Measurements from ENCODE around the gene C5AR2. TPM values are rescaled to one million over a fixed set of nuclear protein-coding genes. Genes with fewer than 3 reads are reported as not detected.

C5AR2 gene
- total RNA-seq, 1 experiment from 2014 or later: not detected

DNA sequence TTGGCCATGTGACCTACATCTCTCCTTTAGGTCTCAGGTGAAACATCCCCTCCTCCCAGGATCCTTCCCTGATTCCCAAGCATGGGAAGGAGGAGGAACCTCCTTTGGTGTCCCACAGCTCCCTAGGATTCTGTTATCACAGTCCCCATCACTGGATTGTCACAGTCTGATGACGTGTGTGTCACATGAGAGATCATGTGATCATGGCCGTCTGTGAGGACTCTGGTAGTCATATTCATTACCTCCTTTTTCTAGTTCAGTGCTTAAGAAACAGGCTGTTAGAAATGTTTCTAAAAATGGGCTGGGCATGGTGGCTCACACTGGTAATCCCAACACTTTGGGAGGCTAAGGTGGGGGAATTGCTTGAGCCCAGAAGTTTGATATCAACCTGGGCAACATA lies 20.1 kb downstream of the C5AR2 start:
- intact Hi-C loops (cut with micrococcal nuclease; ENCODE audit: unreplicated experiment): no loop called here
- POLR2A ChIA-PET (ENCODE audit: low non-redundant PET): no interaction called here

DNA sequence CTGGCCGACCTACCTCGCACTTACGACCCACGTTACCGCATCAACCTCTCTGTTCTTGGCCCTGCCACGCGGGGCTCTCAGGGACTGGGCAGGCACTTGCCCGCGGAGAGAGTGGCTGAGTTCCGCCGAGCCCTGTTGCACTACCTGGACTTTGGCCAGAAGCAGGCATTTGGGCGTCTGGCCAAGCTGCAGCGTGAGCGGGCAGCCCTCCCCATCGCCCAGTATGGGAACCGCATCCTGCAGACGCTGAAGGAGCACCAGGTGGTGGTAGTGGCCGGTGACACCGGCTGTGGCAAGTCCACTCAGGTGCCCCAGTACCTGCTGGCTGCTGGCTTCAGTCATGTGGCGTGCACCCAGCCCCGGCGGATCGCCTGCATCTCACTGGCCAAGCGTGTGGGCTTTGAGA lies 21.3 kb downstream of the C5AR2 start:
- Histone ChIP-seq H3K4me1 (ENCODE audit: insufficient read depth, low read length, poor library complexity, severe bottlenecking) (peaks cover 8% of the 10 kb centered on the region), H3K27me3 (replicated peaks; ENCODE audit: insufficient read depth, low read depth, low read length, poor library complexity) (no peaks in the 10 kb centered on the region), H3K4me3 (ENCODE audit: low read depth, low read length, poor library complexity, severe bottlenecking) (no peak overlapping the region), H3K36me3 (ENCODE audit: insufficient read depth, low read length, poor library complexity, severe bottlenecking) (peaks cover 55% of the 10 kb centered on the region), H3K27ac (ENCODE audit: low read depth, low read length, poor library complexity, severe bottlenecking) (no peak overlapping the region), H3K9me3 (ENCODE audit: low read depth, low read length, poor library complexity, severe bottlenecking) (no peaks in the 10 kb centered on the region)
- intact Hi-C loops (cut with micrococcal nuclease; ENCODE audit: unreplicated experiment): no loop called here
- TF ChIP-seq, protein P1, sequence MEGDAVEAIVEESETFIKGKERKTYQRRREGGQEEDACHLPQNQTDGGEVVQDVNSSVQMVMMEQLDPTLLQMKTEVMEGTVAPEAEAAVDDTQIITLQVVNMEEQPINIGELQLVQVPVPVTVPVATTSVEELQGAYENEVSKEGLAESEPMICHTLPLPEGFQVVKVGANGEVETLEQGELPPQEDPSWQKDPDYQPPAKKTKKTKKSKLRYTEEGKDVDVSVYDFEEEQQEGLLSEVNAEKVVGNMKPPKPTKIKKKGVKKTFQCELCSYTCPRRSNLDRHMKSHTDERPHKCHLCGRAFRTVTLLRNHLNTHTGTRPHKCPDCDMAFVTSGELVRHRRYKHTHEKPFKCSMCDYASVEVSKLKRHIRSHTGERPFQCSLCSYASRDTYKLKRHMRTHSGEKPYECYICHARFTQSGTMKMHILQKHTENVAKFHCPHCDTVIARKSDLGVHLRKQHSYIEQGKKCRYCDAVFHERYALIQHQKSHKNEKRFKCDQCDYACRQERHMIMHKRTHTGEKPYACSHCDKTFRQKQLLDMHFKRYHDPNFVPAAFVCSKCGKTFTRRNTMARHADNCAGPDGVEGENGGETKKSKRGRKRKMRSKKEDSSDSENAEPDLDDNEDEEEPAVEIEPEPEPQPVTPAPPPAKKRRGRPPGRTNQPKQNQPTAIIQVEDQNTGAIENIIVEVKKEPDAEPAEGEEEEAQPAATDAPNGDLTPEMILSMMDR (conservative IDR thresholded peaks at IDR 0.05; ENCODE audit: low read depth, low read length): no peak
- TF ChIP-seq EZH2 (IDR thresholded peaks at IDR 0.05; ENCODE audit: borderline replicate concordance, low read depth, low read length, poor library complexity, severe bottlenecking): no peak
- ChIA-PET CTCF (no interaction called here), POLR2A (ENCODE audit: low non-redundant PET) (no interaction called here)
- no peak for DNase-seq (ENCODE audit: low spot score)
- no TSS peak for BruUV-seq (replicated peaks)

More for the DNA sequence above, 20.1 kb downstream of the C5AR2 start:
- Histone ChIP-seq H3K36me3 (ENCODE audit: insufficient read depth, low read length, poor library complexity, severe bottlenecking) (peaks cover 42% of the 10 kb centered on the region), H3K4me1 (ENCODE audit: insufficient read depth, low read length, poor library complexity, severe bottlenecking) (peaks cover 8% of the 10 kb centered on the region), H3K4me3 (ENCODE audit: low read depth, low read length, poor library complexity, severe bottlenecking) (no peak overlapping the region), H3K27ac (ENCODE audit: low read depth, low read length, poor library complexity, severe bottlenecking) (no peak overlapping the region), H3K9me3 (ENCODE audit: low read depth, low read length, poor library complexity, severe bottlenecking) (no peaks in the 10 kb centered on the region), H3K27me3 (replicated peaks; ENCODE audit: insufficient read depth, low read depth, low read length, poor library complexity) (no peaks in the 10 kb centered on the region)
- no peak for DNase-seq (ENCODE audit: low spot score)
- CTCF ChIA-PET: interaction anchor here (1.0 kb wide), 1 partner anchor 56 kb away, joined by 5 read pairs; no protein-coding TSS in a partner anchor
- TF ChIP-seq, protein P1 (conservative IDR thresholded peaks at IDR 0.05; ENCODE audit: low read depth, low read length): no peak
- TF ChIP-seq EZH2 (IDR thresholded peaks at IDR 0.05; ENCODE audit: borderline replicate concordance, low read depth, low read length, poor library complexity, severe bottlenecking): no peak
- no TSS peak for BruUV-seq (replicated peaks)

DNA sequence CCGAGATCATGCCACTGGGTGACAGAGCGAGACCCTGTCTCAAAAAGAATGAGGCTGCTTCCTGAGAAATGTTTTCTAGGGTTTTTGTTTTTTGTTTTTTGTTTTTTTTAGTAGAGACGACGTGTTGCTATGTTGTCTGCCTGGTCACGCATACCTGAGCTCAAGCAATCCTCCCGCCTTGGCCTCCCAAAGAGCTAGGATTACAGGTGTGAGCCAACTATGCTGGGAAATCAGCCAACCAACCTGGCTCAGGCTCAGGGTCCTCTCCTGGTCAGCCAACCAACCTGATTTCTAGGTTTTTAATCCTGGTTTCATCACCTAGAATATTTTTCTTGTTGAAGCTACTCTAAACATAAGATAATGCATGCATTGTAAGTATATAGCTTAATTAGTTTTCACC lies 24.9 kb downstream of the C5AR2 start:
- POLR2A ChIA-PET (ENCODE audit: low non-redundant PET): interaction anchor here (0.7 kb wide), 1 partner anchor 8 kb away, joined by 4 read pairs; the partner anchor contains the start of gene DHX34
- DNase-seq (ENCODE audit: low spot score): no peak

More for the DNA sequence above, 24.9 kb downstream of the C5AR2 start:
- H3K4me3 ChIP-seq (ENCODE audit: low read depth, low read length, poor library complexity, severe bottlenecking): no peak overlapping the region
- no peak overlapping the region for H3K27ac ChIP-seq (ENCODE audit: low read depth, low read length, poor library complexity, severe bottlenecking)
- CTCF ChIA-PET: interaction anchor here (0.6 to 1.1 kb wide), 3 partner anchors 8 to 35 kb away, joined by 3 read pairs; partner anchors contain the start of gene DHX34
- H3K36me3 ChIP-seq (ENCODE audit: insufficient read depth, low read length, poor library complexity, severe bottlenecking): peaks cover 84% of the 10 kb centered on the region
- no peaks in the 10 kb centered on the region for H3K9me3 ChIP-seq (ENCODE audit: low read depth, low read length, poor library complexity, severe bottlenecking)
- no peaks in the 10 kb centered on the region for H3K27me3 ChIP-seq (replicated peaks; ENCODE audit: insufficient read depth, low read depth, low read length, poor library complexity)
- TF ChIP-seq EZH2 (IDR thresholded peaks at IDR 0.05; ENCODE audit: borderline replicate concordance, low read depth, low read length, poor library complexity, severe bottlenecking): no peak
- TF ChIP-seq, protein P1 (conservative IDR thresholded peaks at IDR 0.05; ENCODE audit: low read depth, low read length): no peak
- H3K4me1 ChIP-seq (ENCODE audit: insufficient read depth, low read length, poor library complexity, severe bottlenecking): no peaks in the 10 kb centered on the region
- intact Hi-C loops (cut with micrococcal nuclease; ENCODE audit: unreplicated experiment): no loop called here
- no TSS peak for BruUV-seq (replicated peaks)

All from A673 (cell line).